Endothelial cell of hepatic sinusoid (primary cell): Measurements from ENCODE around the gene WDR55.
"Not testable (repeated sequence)": the region's sequence is repeated elsewhere in the genome, so short reads cannot be mapped to it uniquely, and the experiment has no call there.

Source experiments
- in situ Hi-C: cut with HindIII; loops from 2 replicates; pipeline ENCODE4 v1.10.0; 2017; ENCODE audit warnings: low sequenced_read_pairs

The WDR55 gene, protein sequence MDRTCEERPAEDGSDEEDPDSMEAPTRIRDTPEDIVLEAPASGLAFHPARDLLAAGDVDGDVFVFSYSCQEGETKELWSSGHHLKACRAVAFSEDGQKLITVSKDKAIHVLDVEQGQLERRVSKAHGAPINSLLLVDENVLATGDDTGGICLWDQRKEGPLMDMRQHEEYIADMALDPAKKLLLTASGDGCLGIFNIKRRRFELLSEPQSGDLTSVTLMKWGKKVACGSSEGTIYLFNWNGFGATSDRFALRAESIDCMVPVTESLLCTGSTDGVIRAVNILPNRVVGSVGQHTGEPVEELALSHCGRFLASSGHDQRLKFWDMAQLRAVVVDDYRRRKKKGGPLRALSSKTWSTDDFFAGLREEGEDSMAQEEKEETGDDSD

DNA sequence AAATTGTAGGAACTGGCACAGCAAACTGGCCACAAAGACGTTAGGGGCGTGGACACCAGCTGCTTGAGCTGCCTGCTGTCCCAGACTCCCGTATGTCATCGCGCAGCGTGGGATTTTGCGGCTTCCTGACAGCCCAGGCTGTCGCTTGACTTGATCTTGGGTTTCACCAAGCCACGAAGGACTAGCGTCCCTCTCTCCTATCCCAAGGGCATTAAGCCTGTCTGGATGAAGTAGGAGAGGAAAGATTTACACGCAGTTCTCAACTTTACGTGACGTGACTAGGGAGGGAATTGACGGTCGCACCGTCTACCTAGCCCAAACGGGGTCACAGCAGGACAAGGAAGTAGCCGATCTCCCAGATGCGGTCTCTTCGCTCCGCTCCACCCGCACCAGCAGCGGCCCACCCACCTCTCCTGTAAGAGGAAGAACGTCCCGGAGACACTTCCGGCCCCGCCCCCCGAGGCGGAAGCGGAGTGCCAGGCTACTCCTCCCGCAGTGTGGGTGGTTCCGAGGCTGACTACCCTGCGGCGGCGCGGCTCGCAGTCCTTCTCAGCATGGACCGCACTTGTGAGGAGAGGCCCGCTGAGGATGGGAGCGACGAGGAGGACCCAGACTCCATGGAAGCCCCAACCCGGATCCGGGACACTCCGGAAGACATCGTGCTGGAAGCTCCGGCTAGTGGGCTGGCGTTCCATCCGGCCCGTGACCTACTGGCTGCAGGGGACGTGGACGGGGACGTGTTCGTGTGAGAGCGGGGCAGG is at the start of gene WDR55:
Gene WDR55, plus strand, starts transcription at position 546 of the 761 bp plus-strand sequence. Its CDS starts 9 bp downstream, at position 555.
- in situ Hi-C loops = loop anchor here (5.0 kb wide), 1 partner anchor 33 kb away; no protein-coding TSS in a partner anchor

GRCh38 chr5:140622301-140622700 is 42.4 kb upstream of the WDR55 start:
- in situ Hi-C loops = no loop called here

GRCh38 chr5:140623061-140623460 is 41.6 kb upstream of the WDR55 start:
- in situ Hi-C loops = not testable (repeated sequence)

- in situ Hi-C loops = loop anchor here (5.0 kb wide), 1 partner anchor 52 kb away; no protein-coding TSS in a partner anchor
These were observed 39.8 kb upstream of the WDR55 start for GRCh38 chr5:140624886-140625285.

DNA sequence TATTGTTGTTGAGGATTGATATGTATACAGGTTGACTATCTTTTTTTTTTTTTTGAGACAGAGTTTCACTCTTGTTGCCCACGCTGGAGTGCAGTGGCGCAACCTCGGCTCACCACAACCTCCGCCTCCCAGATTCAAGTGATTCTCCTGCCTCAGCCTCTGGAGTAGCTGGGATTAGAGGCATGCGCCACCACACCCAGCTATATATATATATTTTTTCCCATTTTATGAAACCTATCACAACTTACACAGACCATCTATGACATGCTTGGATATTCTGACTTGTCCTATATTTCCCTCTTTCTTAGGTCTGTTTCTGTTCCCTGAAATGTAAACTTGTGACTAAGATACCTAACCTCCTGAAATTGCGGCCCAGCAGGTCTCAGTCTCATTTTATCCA is 36.7 kb upstream of the WDR55 start:
- in situ Hi-C loops = loop anchor here (5.0 kb wide), 1 partner anchor 49 kb away; no protein-coding TSS in a partner anchor

GRCh38 chr5:140628711-140629110 is 36.0 kb upstream of the WDR55 start:
- in situ Hi-C loops = loop anchor here (5.0 kb wide), 1 partner anchor 49 kb away; no protein-coding TSS in a partner anchor

GRCh38 chr5:140630292-140631035 is 34.2 kb upstream of the WDR55 start:
- in situ Hi-C loops = no loop called here

DNA sequence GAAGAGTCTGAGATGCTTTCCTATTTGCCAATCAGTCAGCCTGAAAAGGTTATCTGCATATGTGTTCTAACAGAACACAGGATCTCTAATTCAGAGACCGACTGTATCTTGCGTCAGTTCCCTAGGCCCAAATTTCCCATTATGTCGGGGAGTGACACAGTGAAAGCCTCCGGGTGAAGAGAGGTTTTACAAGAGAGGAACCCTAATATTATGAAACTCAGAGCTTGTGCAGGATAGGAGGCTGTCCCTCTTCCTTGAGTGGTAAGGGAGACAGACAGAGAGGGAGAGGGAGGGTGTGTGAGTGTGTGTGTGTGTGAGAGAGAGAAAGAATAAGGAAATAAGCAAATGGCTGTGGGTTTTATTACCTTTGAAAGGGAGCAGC is 33.7 kb upstream of the WDR55 start:
- in situ Hi-C loops = no loop called here

DNA sequence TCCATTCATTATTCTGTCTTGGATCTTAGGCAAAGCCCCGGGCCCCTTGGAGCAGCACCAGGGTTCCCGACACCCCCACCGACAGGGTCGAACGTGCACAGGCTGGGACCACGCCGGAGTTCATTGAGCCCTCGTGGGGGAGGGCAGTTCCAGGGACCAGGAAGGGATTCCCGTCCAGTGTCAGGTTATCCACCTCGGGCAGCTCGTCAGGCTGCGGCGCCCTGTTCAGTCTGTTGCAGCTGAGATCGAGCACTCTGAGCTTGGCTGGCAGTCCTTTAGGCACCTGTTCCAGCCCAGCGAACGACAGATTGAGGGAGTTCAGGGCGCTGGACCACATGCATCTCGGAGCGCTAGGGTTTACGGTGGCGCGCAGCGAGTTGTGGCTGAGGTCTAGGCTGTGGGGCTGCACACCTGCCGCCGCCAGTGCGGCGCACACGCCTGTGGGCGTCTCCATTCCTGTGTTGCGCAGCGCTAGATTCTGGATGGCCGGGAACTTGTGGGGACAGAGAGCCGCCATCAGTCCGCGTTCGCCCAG is 32.8 kb upstream of the WDR55 start:
- in situ Hi-C loops = no loop called here

GRCh38 chr5:140632366-140633020 is 32.2 kb upstream of the WDR55 start:
- in situ Hi-C loops = no loop called here

- in situ Hi-C loops = no loop called here
These were observed 31.7 kb upstream of the WDR55 start, which contains the start of gene CD14 for GRCh38 chr5:140633021-140633471. CD14 (minus strand) TSS chr5:140633175; CDS start chr5:140633071, 104 bp downstream.

- in situ Hi-C loops = no loop called here
These were observed 31.2 kb upstream of the WDR55 start for GRCh38 chr5:140633501-140633900.

DNA sequence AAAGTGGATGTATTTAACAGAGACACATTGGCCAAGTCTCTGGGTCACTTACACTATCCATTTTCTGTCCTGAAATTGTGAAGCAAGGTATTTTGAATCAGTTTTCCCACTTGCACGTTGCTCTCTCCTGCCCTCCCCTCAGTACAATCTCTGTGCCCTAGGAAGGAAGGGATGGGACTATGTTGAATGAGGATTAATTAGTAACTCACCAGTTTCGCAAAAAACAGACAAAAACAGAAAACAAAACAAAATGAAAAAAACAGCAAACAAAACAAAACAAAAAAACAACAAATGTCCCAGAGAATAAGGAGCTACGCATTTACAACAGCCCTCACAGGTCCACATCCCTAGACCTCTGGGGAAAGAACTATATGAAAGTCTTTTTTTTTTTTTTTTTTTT is 30.6 kb upstream of the WDR55 start:
- in situ Hi-C loops = no loop called here

DNA sequence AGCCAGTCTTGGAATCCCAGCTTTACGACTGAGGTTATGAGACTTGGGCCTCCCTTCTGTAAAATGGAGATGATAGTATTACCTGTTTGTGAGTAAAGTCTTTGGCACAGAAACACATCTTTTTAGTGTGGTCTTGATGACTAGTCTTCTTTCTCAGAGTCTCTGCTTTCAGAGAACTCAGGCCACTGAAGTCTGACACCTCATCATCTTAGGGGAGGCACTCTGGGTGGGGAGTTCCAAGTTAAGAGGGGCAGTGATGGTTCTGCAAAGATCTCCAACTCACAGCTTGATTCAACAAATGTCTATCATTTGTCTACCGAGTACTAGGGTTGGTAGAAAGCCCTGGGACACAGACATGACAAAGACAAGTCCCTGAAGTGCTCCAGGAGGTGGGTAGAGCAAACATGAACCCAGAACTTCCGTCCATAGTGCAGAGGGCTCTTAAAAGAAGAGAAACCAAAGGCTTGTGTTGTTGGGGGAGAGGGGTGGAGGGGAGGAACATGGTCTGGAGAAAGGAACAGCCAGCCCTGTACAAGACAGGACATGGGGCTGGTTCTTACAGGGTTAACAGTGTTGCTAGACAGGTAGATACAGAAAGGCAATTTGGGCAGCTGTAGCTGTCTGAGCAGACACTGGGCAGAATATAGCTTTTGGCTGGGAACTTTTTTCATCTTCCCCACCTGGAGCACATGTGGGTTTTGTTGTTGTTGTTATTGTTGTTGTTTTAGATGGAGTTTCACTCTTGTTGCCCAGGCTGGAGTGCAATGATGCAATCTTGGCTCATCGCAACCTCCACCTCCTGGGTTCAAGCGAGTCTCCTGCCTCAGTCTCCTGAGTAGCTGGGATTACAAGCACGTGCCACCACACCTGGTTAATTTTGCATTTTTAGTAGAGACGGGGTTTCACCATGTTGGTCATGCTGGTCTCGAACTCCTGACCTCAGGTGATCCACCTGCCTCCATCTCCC is 29.1 kb upstream of the WDR55 start:
- in situ Hi-C loops = no loop called here

- in situ Hi-C loops = no loop called here
These were observed 27.2 kb upstream of the WDR55 start for GRCh38 chr5:140637371-140638100.

- in situ Hi-C loops = not testable (repeated sequence)
These were observed 25.9 kb upstream of the WDR55 start for GRCh38 chr5:140638898-140639147.

DNA sequence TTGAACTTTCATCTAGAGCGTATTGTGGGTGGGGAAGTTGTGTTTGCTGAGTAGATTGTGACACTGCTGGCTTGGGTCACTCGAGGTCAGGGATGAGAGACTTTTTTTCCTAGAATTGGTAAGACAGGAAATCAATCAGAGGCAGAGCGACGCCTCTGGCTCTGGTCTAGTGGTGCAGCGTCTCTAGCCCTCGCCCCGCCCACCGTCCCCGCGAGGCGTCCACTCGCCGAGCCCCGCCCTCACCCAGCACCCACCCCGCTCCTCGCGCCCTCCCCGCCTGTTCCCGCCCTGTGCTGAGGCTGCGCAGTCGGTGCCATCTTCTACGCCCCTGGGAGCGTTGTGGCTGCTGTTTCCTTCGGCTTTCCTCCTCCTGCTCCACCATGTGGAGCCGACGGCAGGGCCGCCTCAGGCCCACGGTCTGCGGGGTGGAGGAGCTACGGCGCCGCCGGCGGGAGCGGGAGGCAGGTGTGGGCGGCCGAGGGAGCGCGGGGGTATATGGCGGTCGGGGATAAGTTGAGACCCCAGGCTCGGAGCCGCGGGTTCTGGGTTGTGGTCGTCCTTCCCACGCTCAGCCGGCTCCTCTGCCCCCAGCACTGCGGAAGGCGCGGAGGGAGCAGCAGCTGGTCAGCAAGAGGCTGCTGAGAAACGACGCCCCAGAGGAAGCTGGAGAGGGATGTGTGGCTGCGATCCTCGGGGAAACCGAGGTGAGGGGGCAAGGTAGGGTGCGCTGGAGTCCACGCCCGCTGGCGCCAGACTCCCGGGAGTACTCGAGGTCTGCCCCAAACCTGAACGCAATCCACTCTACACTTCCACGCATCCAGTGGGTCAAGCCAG is 25.3 kb upstream of the WDR55 start, which contains the start of gene TMCO6:
Gene TMCO6, plus strand, starts transcription at position 304 of the 834 bp plus-strand sequence. Its CDS starts 77 bp downstream, at position 381.
- in situ Hi-C loops = no loop called here
